A172 (cell line): ENCODE measurements around the gene SLC34A3. TPM values are rescaled to one million over a fixed set of nuclear protein-coding genes. Genes with fewer than 3 reads are reported as not detected.

Experiments
- DNase-seq: peaks from one replicate; pipeline ENCODE4 v3.0.0-alpha.2; 2015; ENCODE audit warnings: low spot score
- total RNA-seq: library from RNA; depleted of rRNA; stranded (reverse); fragments of >200 nt; shearing (Covaris generic); gene quantifications from 2 replicates; pipeline ENCODE4 v1.2.3, GENCODE V29; 2014; rRNA removed

SLC34A3 gene
- total RNA-seq, 1 experiment from 2014 or later = 1.6 TPM

- no peak for DNase-seq
These were observed 45.1 kb downstream of the SLC34A3 start for GRCh38 chr9:137275588-137276472.

- DNase-seq = peak; percentile 83
These were observed 46.0 kb downstream of the SLC34A3 start for GRCh38 chr9:137276473-137277328.

GRCh38 chr9:137277329-137278041 lies 46.8 kb downstream of the SLC34A3 start, which contains the start of gene TOR4A:
TSS of gene TOR4A (plus strand) at chr9:137277726. CDS start at chr9:137278690, 964 bp downstream.
- peak; percentile 98 for DNase-seq

GRCh38 chr9:137278061-137278701 lies 47.5 kb downstream of the SLC34A3 start:
- DNase-seq = no peak

GRCh38 chr9:137278721-137279711 lies 48.3 kb downstream of the SLC34A3 start:
- no peak for DNase-seq

- DNase-seq = no peak
These were observed 49.2 kb downstream of the SLC34A3 start for GRCh38 chr9:137279741-137280473.

- no peak for DNase-seq
These were observed 50.0 kb downstream of the SLC34A3 start for GRCh38 chr9:137280474-137281344.

GRCh38 chr9:137281345-137282116 lies 50.8 kb downstream of the SLC34A3 start:
- no peak for DNase-seq

Other genes with a start within 250 kb of the SLC34A3 start
- 0.26 TPM in 1 of 2 replicates, not detected in the other for gene LCNL1, start 247.9 kb upstream of the SLC34A3 start, total RNA-seq
- gene PAXX, start 238.5 kb upstream of the SLC34A3 start, total RNA-seq = 104 and 109 TPM in 2 replicates
- gene CLIC3, start 234.3 kb upstream of the SLC34A3 start, total RNA-seq = 126 and 133 TPM in 2 replicates
- gene ABCA2, start 202.7 kb upstream of the SLC34A3 start, total RNA-seq = 32.3 and 33.5 TPM in 2 replicates
- 0.07 TPM in 1 of 2 replicates, not detected in the other for gene FUT7, start 198.8 kb upstream of the SLC34A3 start, total RNA-seq
- gene NPDC1, start 184.7 kb upstream of the SLC34A3 start, total RNA-seq = 47.4 and 49.6 TPM in 2 replicates
- gene ENTPD2, start 176.8 kb upstream of the SLC34A3 start, total RNA-seq = not detected in 2 replicates
- 76.4 and 92.3 TPM in 2 replicates for gene SAPCD2, start 160.3 kb upstream of the SLC34A3 start, total RNA-seq
- 94.6 and 109 TPM in 2 replicates for gene UAP1L1, start 153.4 kb upstream of the SLC34A3 start, total RNA-seq
- 196 and 197 TPM in 2 replicates for gene MAN1B1, start 143.9 kb upstream of the SLC34A3 start, total RNA-seq
- 251 and 263 TPM in 2 replicates for gene DPP7, start 116.2 kb upstream of the SLC34A3 start, total RNA-seq
- gene GRIN1, start 91.7 kb upstream of the SLC34A3 start, total RNA-seq = not detected in 2 replicates
- not detected in 2 replicates for gene LRRC26, start 60.9 kb upstream of the SLC34A3 start, total RNA-seq
- gene TMEM210, start 58.8 kb upstream of the SLC34A3 start, total RNA-seq = not detected in 2 replicates
- 23.1 and 29.2 TPM in 2 replicates for gene ANAPC2, start 42.3 kb upstream of the SLC34A3 start, total RNA-seq
- gene SSNA1, start 42.2 kb upstream of the SLC34A3 start, total RNA-seq = 257 and 270 TPM in 2 replicates
- 26.9 and 34.5 TPM in 2 replicates for gene TPRN, start 30.2 kb upstream of the SLC34A3 start, total RNA-seq
- 115 and 120 TPM in 2 replicates for gene TMEM203, start 25.3 kb upstream of the SLC34A3 start, total RNA-seq
- gene NDOR1, start 25.2 kb upstream of the SLC34A3 start, total RNA-seq = 23.8 and 25.5 TPM in 2 replicates
- 0.09 and 0.17 TPM in 2 replicates for gene RNF208, start 8.7 kb upstream of the SLC34A3 start, total RNA-seq
- 5.1 and 5.4 TPM in 2 replicates for gene CYSRT1, start 5.7 kb upstream of the SLC34A3 start, total RNA-seq
- gene RNF224, start 3.4 kb upstream of the SLC34A3 start, total RNA-seq = 0.86 and 1.1 TPM in 2 replicates
- 599 and 717 TPM in 2 replicates for gene TUBB4B, start 10.4 kb downstream of the SLC34A3 start, total RNA-seq
- gene STPG3, start 20.4 kb downstream of the SLC34A3 start, total RNA-seq = not detected in 2 replicates
- 104 and 116 TPM in 2 replicates for gene NELFB, start 24.4 kb downstream of the SLC34A3 start, total RNA-seq
- gene TOR4A, start 46.8 kb downstream of the SLC34A3 start, total RNA-seq = 79.6 and 94.5 TPM in 2 replicates
- 0.40 and 0.43 TPM in 2 replicates for gene NRARP, start 71.4 kb downstream of the SLC34A3 start, total RNA-seq
- gene EXD3, start 192.3 kb downstream of the SLC34A3 start, total RNA-seq = 3.4 and 9.9 TPM in 2 replicates
- 1.7 and 3.3 TPM in 2 replicates for gene NOXA1, start 192.5 kb downstream of the SLC34A3 start, total RNA-seq
- 0.83 and 0.98 TPM in 2 replicates for gene ENTPD8, start 210.5 kb downstream of the SLC34A3 start, total RNA-seq
- gene NSMF, start 228.4 kb downstream of the SLC34A3 start, total RNA-seq = 45.1 and 46.4 TPM in 2 replicates